Measurements from ENCODE around the gene NAA25.
A peak's percentile ranks its signal among the peaks of the same experiment; 100 is the strongest.
"Not testable (repeated sequence)": the region's sequence is repeated elsewhere in the genome, so short reads cannot be mapped to it uniquely, and the experiment has no call there.

NAA25 gene

GRCh38 chr12:112005419-112006395 is 102.9 kb downstream of the NAA25 start:
- DNase-seq: no peak

GRCh38 chr12:112004041-112004440 is 104.5 kb downstream of the NAA25 start:
- no peak for DNase-seq

GRCh38 chr12:112001576-112001975 is 107.0 kb downstream of the NAA25 start:
- no peak for DNase-seq

- DNase-seq: peak; percentile 31
Observed at GRCh38 chr12:112000820-112001219, 107.8 kb downstream of the NAA25 start.

- DNase-seq: not testable (repeated sequence)
Observed at GRCh38 chr12:111999129-111999528, 109.5 kb downstream of the NAA25 start.

- no peak for DNase-seq
Observed at GRCh38 chr12:111998015-111998414, 110.6 kb downstream of the NAA25 start.

- DNase-seq: no peak
Observed at GRCh38 chr12:111997300-111997699, 111.3 kb downstream of the NAA25 start.

GRCh38 chr12:111995782-111996480 is 112.7 kb downstream of the NAA25 start:
- DNase-seq: no peak

GRCh38 chr12:111994211-111995111 is 114.1 kb downstream of the NAA25 start:
- DNase-seq: peak; percentile 59

GRCh38 chr12:111993292-111994150 is 115.1 kb downstream of the NAA25 start:
- peak; percentile 47 for DNase-seq

GRCh38 chr12:111992464-111992863 is 116.1 kb downstream of the NAA25 start:
- no peak for DNase-seq

- no peak for DNase-seq
Observed at GRCh38 chr12:111991946-111992345, 116.6 kb downstream of the NAA25 start.

- DNase-seq: no peak
Observed at GRCh38 chr12:111991535-111991934, 117.0 kb downstream of the NAA25 start.

- DNase-seq: no peak
Observed at GRCh38 chr12:111984820-111985219, 123.8 kb downstream of the NAA25 start.

- no peak for DNase-seq
Observed at GRCh38 chr12:111981987-111982386, 126.6 kb downstream of the NAA25 start.

- DNase-seq: no peak
Observed at GRCh38 chr12:111980598-111980997, 128.0 kb downstream of the NAA25 start.

GRCh38 chr12:111978545-111978944 is 130.0 kb downstream of the NAA25 start:
- no peak for DNase-seq

- DNase-seq: no peak
Observed at GRCh38 chr12:111976860-111977259, 131.7 kb downstream of the NAA25 start.
